Activated CD8-positive, alpha-beta memory T cell treated with anti-CD3 and anti-CD28 coated beads, Interleukin-2, amount 50 U/mL, for 4 hours (primary cell): ENCODE results near the gene GADD45A.

Experiments used
- DNase-seq: peaks from one replicate; pipeline ENCODE4 v3.0.0-alpha.2; 2020

The GADD45A gene

GRCh38 chr1:67672260-67672803, 12.7 kb upstream of the GADD45A start:
- DNase-seq: no peak

- DNase-seq: no peak
These were observed 11.4 kb upstream of the GADD45A start for GRCh38 chr1:67673468-67674201.

- peak; percentile 27 for DNase-seq
These were observed 10.6 kb upstream of the GADD45A start for GRCh38 chr1:67674260-67675011.

- DNase-seq: no peak
These were observed 9.2 kb upstream of the GADD45A start for GRCh38 chr1:67675800-67676199.

GRCh38 chr1:67676287-67676686, 8.7 kb upstream of the GADD45A start:
- no peak for DNase-seq

GRCh38 chr1:67676946-67677345, 8.1 kb upstream of the GADD45A start:
- DNase-seq: no peak

GRCh38 chr1:67677408-67677807, 7.6 kb upstream of the GADD45A start:
- DNase-seq: no peak

- DNase-seq: no peak
These were observed 7.1 kb upstream of the GADD45A start for GRCh38 chr1:67677930-67678329.

GRCh38 chr1:67679691-67680090, 5.3 kb upstream of the GADD45A start:
- DNase-seq: no peak

- DNase-seq: no peak
These were observed 4.5 kb upstream of the GADD45A start for GRCh38 chr1:67680486-67680885.

GRCh38 chr1:67682659-67683197, 2.3 kb upstream of the GADD45A start:
- DNase-seq: no peak

- no peak for DNase-seq
These were observed 1.7 kb upstream of the GADD45A start for GRCh38 chr1:67683316-67683715.

- DNase-seq: peak; percentile 47
These were observed 1.1 kb upstream of the GADD45A start for GRCh38 chr1:67683766-67684525.

GRCh38 chr1:67684526-67685066, 405 bp upstream of the GADD45A start:
- DNase-seq: no peak

GRCh38 chr1:67685558-67686266, 711 bp downstream of the GADD45A start:
- DNase-seq: peak; percentile 74

- peak; percentile 56 for DNase-seq
These were observed 1.5 kb downstream of the GADD45A start for GRCh38 chr1:67686267-67687197.

- no peak for DNase-seq
These were observed 2.2 kb downstream of the GADD45A start for GRCh38 chr1:67687198-67687545.

GRCh38 chr1:67687649-67688048, 2.6 kb downstream of the GADD45A start:
- DNase-seq: no peak

- DNase-seq: no peak
These were observed 3.7 kb downstream of the GADD45A start for GRCh38 chr1:67688526-67689219.

- no peak for DNase-seq
These were observed 4.4 kb downstream of the GADD45A start for GRCh38 chr1:67689267-67690017.
